ENCODE data around the gene EXOC2. TPM values are rescaled to one million over a fixed set of nuclear protein-coding genes. Genes with fewer than 3 reads are reported as not detected.

EXOC2 gene
- total RNA-seq, 2 experiments from 2014 or later = 22.5 to 24.8 TPM

DNA sequence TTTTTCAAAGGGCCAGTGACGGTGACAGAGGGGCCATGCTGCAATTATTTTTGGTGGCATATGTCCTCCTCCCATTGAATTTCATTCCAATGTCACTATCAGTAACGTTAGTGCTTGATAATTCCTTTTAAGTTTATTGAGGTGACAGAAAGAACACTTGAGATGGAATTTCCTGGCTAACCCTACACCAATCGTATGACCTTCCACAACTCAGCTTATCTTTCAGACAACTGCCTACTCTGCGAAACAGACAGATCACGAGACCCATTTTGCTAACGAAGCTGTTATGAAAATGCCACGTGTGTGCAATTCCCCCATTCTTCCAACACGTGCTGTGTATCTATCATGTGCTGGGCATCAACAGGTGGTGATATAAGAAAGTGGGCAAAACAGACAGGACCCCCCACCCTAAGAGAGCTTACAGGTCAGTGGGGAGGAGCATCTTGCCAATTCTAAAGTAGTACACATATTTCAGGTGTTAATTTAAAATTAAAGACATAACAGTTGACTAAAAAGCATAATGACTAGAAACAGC, 188.4 kb downstream of the EXOC2 start:
- no peak overlapping the region for H2AFZ ChIP-seq (ENCODE audit: low read length)
- H3K27ac ChIP-seq (ENCODE audit: low read depth, low read length, poor library complexity, severe bottlenecking) = no peak overlapping the region
- H3K4me1 ChIP-seq (ENCODE audit: insufficient read depth, low read length, poor library complexity, severe bottlenecking) = peaks cover 2% of the 10 kb centered on the region
- H3K9me2 ChIP-seq (ENCODE audit: insufficient read depth, low read length) = no peaks in the 10 kb centered on the region
- no peak for DNase-seq (ENCODE audit: low spot score)
- ChIA-PET POLR2A (no interaction called here), CTCF (ENCODE audit: unreplicated experiment) (no interaction called here)
- no TSS peak for BruUV-seq (replicated peaks)
- no peaks in the 10 kb centered on the region for H3K9me3 ChIP-seq (ENCODE audit: low read length)
- H3K4me2 ChIP-seq (ENCODE audit: low read length) = no peak overlapping the region
- no peak overlapping the region for H3K4me3 ChIP-seq (ENCODE audit: low read depth, low read length, poor library complexity, severe bottlenecking)
- no peaks in the 10 kb centered on the region for H3K36me3 ChIP-seq (ENCODE audit: insufficient read depth, low read length)
- H4K20me1 ChIP-seq (ENCODE audit: insufficient read depth, low read length) = no peaks in the 10 kb centered on the region
- H3K79me2 ChIP-seq (ENCODE audit: insufficient read depth, low read depth, low read length) = no peaks in the 10 kb centered on the region
- TF ChIP-seq CTCF (conservative IDR thresholded peaks at IDR 0.05; ENCODE audit: low read length) = no peak
- no peak for TF ChIP-seq EZH2phosphoT487 (IDR thresholded peaks at IDR 0.05; ENCODE audit: borderline replicate concordance, low read depth, low read length)
- intact Hi-C loops (cut with micrococcal nuclease; ENCODE audit: unreplicated experiment) = no loop called here

- H3K4me2 ChIP-seq (ENCODE audit: low read length) = no peak overlapping the region
- no peak overlapping the region for H2AFZ ChIP-seq (ENCODE audit: low read length)
- DNase-seq (ENCODE audit: low spot score) = no peak
- H3K9me2 ChIP-seq (ENCODE audit: insufficient read depth, low read length) = no peaks in the 10 kb centered on the region
- no peak overlapping the region for H3K27ac ChIP-seq (ENCODE audit: low read depth, low read length, poor library complexity, severe bottlenecking)
- H3K4me3 ChIP-seq (ENCODE audit: low read depth, low read length, poor library complexity, severe bottlenecking) = no peak overlapping the region
- POLR2A ChIA-PET = no interaction called here
- H3K4me1 ChIP-seq (ENCODE audit: insufficient read depth, low read length, poor library complexity, severe bottlenecking) = peaks cover 4% of the 10 kb centered on the region
- CTCF ChIA-PET (ENCODE audit: unreplicated experiment) = no interaction called here
- BruUV-seq (replicated peaks) = no TSS peak
- H3K9me3 ChIP-seq (ENCODE audit: low read length) = no peaks in the 10 kb centered on the region
- H3K79me2 ChIP-seq (ENCODE audit: insufficient read depth, low read depth, low read length) = no peaks in the 10 kb centered on the region
- H3K36me3 ChIP-seq (ENCODE audit: insufficient read depth, low read length) = no peaks in the 10 kb centered on the region
- intact Hi-C loops (cut with micrococcal nuclease; ENCODE audit: unreplicated experiment) = no loop called here
- no peak for TF ChIP-seq CTCF (conservative IDR thresholded peaks at IDR 0.05; ENCODE audit: low read length)
- no peak for TF ChIP-seq EZH2phosphoT487 (IDR thresholded peaks at IDR 0.05; ENCODE audit: borderline replicate concordance, low read depth, low read length)
- H4K20me1 ChIP-seq (ENCODE audit: insufficient read depth, low read length) = no peaks in the 10 kb centered on the region
Measured at GRCh38 chr6:503610-504362, 189.2 kb downstream of the EXOC2 start.

- H3K27ac ChIP-seq (ENCODE audit: low read depth, low read length, poor library complexity, severe bottlenecking) = no peak overlapping the region
- intact Hi-C loops (cut with micrococcal nuclease; ENCODE audit: unreplicated experiment) = no loop called here
- H3K4me2 ChIP-seq (ENCODE audit: low read length) = no peak overlapping the region
- peaks cover 4% of the 10 kb centered on the region for H3K4me1 ChIP-seq (ENCODE audit: insufficient read depth, low read length, poor library complexity, severe bottlenecking)
- TF ChIP-seq EZH2phosphoT487 (IDR thresholded peaks at IDR 0.05; ENCODE audit: borderline replicate concordance, low read depth, low read length) (no peak), CTCF (conservative IDR thresholded peaks at IDR 0.05; ENCODE audit: low read length) (no peak)
- H3K9me3 ChIP-seq (ENCODE audit: low read length) = no peaks in the 10 kb centered on the region
- ChIA-PET CTCF (ENCODE audit: unreplicated experiment) (no interaction called here), POLR2A (no interaction called here)
- no peak overlapping the region for H2AFZ ChIP-seq (ENCODE audit: low read length)
- H4K20me1 ChIP-seq (ENCODE audit: insufficient read depth, low read length) = no peaks in the 10 kb centered on the region
- H3K9me2 ChIP-seq (ENCODE audit: insufficient read depth, low read length) = no peaks in the 10 kb centered on the region
- no TSS peak for BruUV-seq (replicated peaks)
- no peak for DNase-seq (ENCODE audit: low spot score)
- H3K79me2 ChIP-seq (ENCODE audit: insufficient read depth, low read depth, low read length) = no peaks in the 10 kb centered on the region
- H3K4me3 ChIP-seq (ENCODE audit: low read depth, low read length, poor library complexity, severe bottlenecking) = no peak overlapping the region
- no peaks in the 10 kb centered on the region for H3K36me3 ChIP-seq (ENCODE audit: insufficient read depth, low read length)
Measured at GRCh38 chr6:502761-503160, 190.2 kb downstream of the EXOC2 start.

All from OCI-LY7 (cell line).